Measurements from ENCODE around the gene PBOV1.

Gene PBOV1

DNA sequence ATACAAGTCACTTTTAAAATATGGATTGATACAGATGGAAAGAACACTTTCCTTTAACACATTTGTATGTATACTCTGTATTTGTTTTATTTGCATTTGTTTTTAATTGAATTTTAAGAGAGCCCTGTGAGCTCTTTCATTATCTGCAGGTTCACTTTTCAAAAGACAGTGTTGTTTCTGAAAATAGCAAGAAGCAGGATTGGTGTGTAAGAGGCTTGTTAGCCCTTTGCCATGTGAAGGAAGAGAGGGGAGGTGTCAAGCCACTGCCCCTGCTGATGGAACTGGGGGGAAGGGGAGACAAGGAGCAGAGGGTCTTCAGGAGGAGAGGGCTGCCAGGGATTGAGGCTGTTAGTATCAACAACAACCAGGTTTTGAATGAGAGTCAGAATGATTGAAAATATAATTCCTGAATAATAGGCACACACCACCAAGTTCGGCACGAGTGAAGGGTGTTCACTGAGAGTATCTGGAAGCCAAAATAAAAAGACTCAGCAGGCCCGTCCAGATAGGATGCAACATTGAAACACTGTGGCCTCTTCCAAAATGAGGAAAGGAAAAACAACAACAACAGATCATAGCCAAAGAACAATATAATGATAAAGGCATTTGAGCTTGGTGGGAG lies 12.6 kb upstream of the PBOV1 start:
- Histone ChIP-seq H3K27me3 (ENCODE audit: low read length) (no peaks in the 10 kb centered on the region), H3K4me3 (ENCODE audit: insufficient read depth, low read length, poor library complexity, severe bottlenecking) (no peak overlapping the region), H2AFZ (ENCODE audit: low read depth, low read length, severe bottlenecking) (no peak overlapping the region), H3K27ac (ENCODE audit: low read depth, low read length) (no peak overlapping the region), H3F3A (ENCODE audit: insufficient read depth) (no peaks in the 10 kb centered on the region), H3K79me2 (ENCODE audit: insufficient read depth, low read length) (no peaks in the 10 kb centered on the region), H3K9me3 (ENCODE audit: insufficient read depth, low read length) (no peaks in the 10 kb centered on the region), H4K20me1 (ENCODE audit: low read depth, low read length) (no peaks in the 10 kb centered on the region), H3K4me2 (ENCODE audit: low read depth, low read length, poor library complexity, severe bottlenecking) (no peak overlapping the region), H3K9ac (ENCODE audit: low read length) (no peak overlapping the region), H3K36me3 (ENCODE audit: low read length) (no peaks in the 10 kb centered on the region), H3K9me2 (replicated peaks; ENCODE audit: insufficient read depth, low read length) (no peaks in the 10 kb centered on the region)
- TF ChIP-seq EZH2phosphoT487 (conservative IDR thresholded peaks at IDR 0.05; ENCODE audit: low read length) (no peak), CTCF (IDR thresholded peaks at IDR 0.05; ENCODE audit: insufficient read depth, low read length, poor library complexity, severe bottlenecking) (no peak)

DNA sequence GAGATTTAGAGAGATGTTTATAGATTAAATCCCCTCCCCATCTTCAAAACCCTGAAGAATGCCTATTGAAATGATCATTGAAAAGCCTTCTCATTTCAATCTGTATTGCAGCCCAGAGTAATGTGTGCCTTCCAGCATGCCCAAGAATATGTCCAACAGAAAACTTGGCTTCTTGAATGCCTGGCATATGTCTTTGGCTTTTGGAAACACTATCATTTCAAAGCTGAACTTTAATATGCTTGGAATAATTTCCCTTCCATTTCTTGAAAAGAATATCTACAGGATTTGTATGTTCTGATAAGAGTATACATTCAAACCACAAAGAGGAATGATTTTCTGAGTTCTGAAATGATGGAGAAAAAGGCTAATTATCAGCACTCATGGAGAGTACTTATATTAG lies 11.9 kb upstream of the PBOV1 start:
- Histone ChIP-seq H3K4me3 (ENCODE audit: insufficient read depth, low read length, poor library complexity, severe bottlenecking) (no peak overlapping the region), H3K9me3 (ENCODE audit: insufficient read depth, low read length) (no peaks in the 10 kb centered on the region), H4K20me1 (ENCODE audit: low read depth, low read length) (no peaks in the 10 kb centered on the region), H3F3A (ENCODE audit: insufficient read depth) (no peaks in the 10 kb centered on the region), H3K36me3 (ENCODE audit: low read length) (no peaks in the 10 kb centered on the region), H3K9me2 (replicated peaks; ENCODE audit: insufficient read depth, low read length) (no peaks in the 10 kb centered on the region), H3K9ac (ENCODE audit: low read length) (no peak overlapping the region), H3K27ac (ENCODE audit: low read depth, low read length) (no peak overlapping the region), H3K4me2 (ENCODE audit: low read depth, low read length, poor library complexity, severe bottlenecking) (no peak overlapping the region), H2AFZ (ENCODE audit: low read depth, low read length, severe bottlenecking) (no peak overlapping the region), H3K79me2 (ENCODE audit: insufficient read depth, low read length) (no peaks in the 10 kb centered on the region), H3K27me3 (ENCODE audit: low read length) (no peaks in the 10 kb centered on the region)
- TF ChIP-seq CTCF (IDR thresholded peaks at IDR 0.05; ENCODE audit: insufficient read depth, low read length, poor library complexity, severe bottlenecking) = no peak
- no peak for TF ChIP-seq EZH2phosphoT487 (conservative IDR thresholded peaks at IDR 0.05; ENCODE audit: low read length)

DNA sequence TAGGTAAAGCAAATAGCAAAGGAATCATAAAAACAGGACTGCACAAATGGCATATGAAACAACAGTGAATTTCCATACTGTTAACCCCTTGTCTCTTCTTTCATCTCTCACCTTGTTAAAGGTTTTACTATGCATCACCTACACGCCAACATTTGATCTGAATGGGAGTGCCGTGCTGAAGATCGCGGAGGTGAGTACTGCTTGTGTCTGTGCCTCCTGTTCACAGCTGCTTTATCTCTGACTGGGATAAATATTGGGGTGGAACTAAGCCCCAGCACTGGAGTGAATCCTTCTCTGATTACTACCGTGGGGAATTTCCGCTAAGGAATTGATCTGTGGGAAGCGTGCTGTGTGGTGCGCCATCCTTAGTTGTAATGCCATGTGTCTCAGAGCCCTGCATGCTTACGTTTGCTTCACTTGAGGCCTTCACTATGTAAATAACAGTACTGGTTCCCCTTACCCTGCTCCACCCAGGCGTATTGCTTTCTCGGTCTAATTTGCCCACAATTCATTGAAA lies 11.4 kb upstream of the PBOV1 start:
- Histone ChIP-seq H4K20me1 (ENCODE audit: low read depth, low read length) (no peaks in the 10 kb centered on the region), H3K4me3 (ENCODE audit: insufficient read depth, low read length, poor library complexity, severe bottlenecking) (no peak overlapping the region), H3K9me2 (replicated peaks; ENCODE audit: insufficient read depth, low read length) (no peaks in the 10 kb centered on the region), H3K79me2 (ENCODE audit: insufficient read depth, low read length) (no peaks in the 10 kb centered on the region), H3K4me2 (ENCODE audit: low read depth, low read length, poor library complexity, severe bottlenecking) (no peak overlapping the region), H3K9me3 (ENCODE audit: insufficient read depth, low read length) (no peaks in the 10 kb centered on the region), H3K36me3 (ENCODE audit: low read length) (no peaks in the 10 kb centered on the region), H3K27ac (ENCODE audit: low read depth, low read length) (no peak overlapping the region), H3K27me3 (ENCODE audit: low read length) (no peaks in the 10 kb centered on the region), H3K9ac (ENCODE audit: low read length) (no peak overlapping the region), H2AFZ (ENCODE audit: low read depth, low read length, severe bottlenecking) (no peak overlapping the region), H3F3A (ENCODE audit: insufficient read depth) (no peaks in the 10 kb centered on the region)
- TF ChIP-seq EZH2phosphoT487 (conservative IDR thresholded peaks at IDR 0.05; ENCODE audit: low read length) (no peak), CTCF (IDR thresholded peaks at IDR 0.05; ENCODE audit: insufficient read depth, low read length, poor library complexity, severe bottlenecking) (no peak)
